Upper lobe of right lung (tissue), 1 donor: Measurements from ENCODE around the gene PTPRN2. TPM values are rescaled to one million over a fixed set of nuclear protein-coding genes. Genes with fewer than 3 reads are reported as not detected.

ENCODE experiments used
- ATAC-seq: fragments of 200-7000 bp; cut with Tn5 transposase; one replicate; pipeline ENCODE4 v1.9.1; 2020; ENCODE audit warnings: mild to moderate bottlenecking, moderate library complexity
- DNase-seq: peaks from one replicate; pipeline ENCODE4 v3.0.0-alpha.2; 2020
- H3K27ac ChIP-seq: fragments of 200-600 bp; one replicate; pipeline ENCODE4 v1.8.0; 2022
- H3K27me3 ChIP-seq: fragments of 200-600 bp; one replicate; pipeline ENCODE4 v1.8.0; 2022; ENCODE audit warnings: mild to moderate bottlenecking
- H3K36me3 ChIP-seq: fragments of 200-600 bp; one replicate; pipeline ENCODE4 v1.8.0; 2022
- H3K4me1 ChIP-seq: fragments of 200-600 bp; one replicate; pipeline ENCODE4 v1.8.0; 2022
- H3K4me3 ChIP-seq: fragments of 200-600 bp; one replicate; pipeline ENCODE4 v1.8.0; 2022; ENCODE audit warnings: mild to moderate bottlenecking
- H3K9me3 ChIP-seq: fragments of 200-600 bp; one replicate; pipeline ENCODE4 v1.8.0; 2022
- CTCF ChIP-seq: fragments of 200-600 bp; IDR thresholded peaks from one replicate; pipeline ENCODE4 v1.8.0; 2022; ENCODE audit warnings: antibody characterized with exemption
- intact Hi-C: fragments of 100-400 bp; cut with DNase I; formaldehyde crosslinking; loops from one replicate; pipeline ENCODE4 v1.11.0; 2022
- total RNA-seq: library from RNA; stranded (reverse); fragmentation: NEBNext Ultra II Directional; extraction: Animal tissue kit (Norgen Biotek cat#: 25700); gene quantifications from one replicate; pipeline ENCODE4 v1.2.1, GENCODE V29; 2021
- donor health status: DM: no; HTN: yes; CAD: no; lungs with severe emphysema.

PTPRN2 gene
- total RNA-seq, 1 donor from 2014 or later, result 4.9 TPM

DNA sequence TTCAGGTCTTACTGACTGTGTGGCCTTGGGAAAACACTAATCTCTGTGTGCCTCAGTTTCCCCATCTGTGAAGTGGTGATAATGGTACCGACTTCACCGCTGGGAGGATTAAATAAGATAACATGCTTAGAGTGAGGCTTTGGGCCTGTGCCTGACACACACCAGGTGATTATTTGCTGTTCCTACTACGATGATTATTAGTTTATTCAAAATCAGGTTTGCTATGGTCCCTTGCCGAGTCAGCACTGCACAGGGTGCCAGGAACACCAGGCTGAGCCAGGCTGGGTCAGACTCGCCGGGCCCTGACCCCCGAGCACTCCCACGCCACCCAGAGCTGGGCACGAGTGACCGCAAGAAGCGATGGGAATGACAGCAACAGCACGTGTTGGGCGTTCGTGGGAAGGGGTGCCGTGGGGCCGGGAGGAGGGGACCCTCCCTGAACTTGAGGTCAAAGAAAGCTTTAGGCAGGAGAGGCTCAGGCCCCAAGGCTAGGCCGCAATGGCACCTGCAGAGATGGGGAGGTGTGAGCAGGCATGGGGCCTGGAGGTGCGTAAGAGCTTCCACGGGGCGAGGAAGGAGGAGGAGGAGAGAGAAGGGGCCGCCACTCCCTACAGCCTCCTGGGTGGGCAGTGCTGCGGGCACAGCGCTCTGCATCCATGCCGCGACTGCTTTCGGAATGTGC lies 925.4 kb downstream of the PTPRN2 start:
- intact Hi-C loops, result no loop called here
- H3K4me3 ChIP-seq, result no peak overlapping the region
- peaks cover 19% of the 10 kb centered on the region for H3K27me3 ChIP-seq
- H3K27ac ChIP-seq, result no peak overlapping the region
- no peak for TF ChIP-seq CTCF
- no peaks in the 10 kb centered on the region for H3K36me3 ChIP-seq
- DNase-seq, result peak; percentile 48
- no peaks in the 10 kb centered on the region for H3K9me3 ChIP-seq
- H3K4me1 ChIP-seq, result no peaks in the 10 kb centered on the region
- no peak for ATAC-seq

GRCh38 chr7:157661611-157661975 lies 926.0 kb downstream of the PTPRN2 start:
- Histone ChIP-seq H3K27ac (no peak overlapping the region), H3K4me3 (no peak overlapping the region), H3K27me3 (peaks cover 19% of the 10 kb centered on the region), H3K9me3 (no peaks in the 10 kb centered on the region), H3K4me1 (no peaks in the 10 kb centered on the region), H3K36me3 (no peaks in the 10 kb centered on the region)
- intact Hi-C loops, result no loop called here
- DNase-seq (no peak), ATAC-seq (no peak)
- TF ChIP-seq CTCF, result no peak

DNA sequence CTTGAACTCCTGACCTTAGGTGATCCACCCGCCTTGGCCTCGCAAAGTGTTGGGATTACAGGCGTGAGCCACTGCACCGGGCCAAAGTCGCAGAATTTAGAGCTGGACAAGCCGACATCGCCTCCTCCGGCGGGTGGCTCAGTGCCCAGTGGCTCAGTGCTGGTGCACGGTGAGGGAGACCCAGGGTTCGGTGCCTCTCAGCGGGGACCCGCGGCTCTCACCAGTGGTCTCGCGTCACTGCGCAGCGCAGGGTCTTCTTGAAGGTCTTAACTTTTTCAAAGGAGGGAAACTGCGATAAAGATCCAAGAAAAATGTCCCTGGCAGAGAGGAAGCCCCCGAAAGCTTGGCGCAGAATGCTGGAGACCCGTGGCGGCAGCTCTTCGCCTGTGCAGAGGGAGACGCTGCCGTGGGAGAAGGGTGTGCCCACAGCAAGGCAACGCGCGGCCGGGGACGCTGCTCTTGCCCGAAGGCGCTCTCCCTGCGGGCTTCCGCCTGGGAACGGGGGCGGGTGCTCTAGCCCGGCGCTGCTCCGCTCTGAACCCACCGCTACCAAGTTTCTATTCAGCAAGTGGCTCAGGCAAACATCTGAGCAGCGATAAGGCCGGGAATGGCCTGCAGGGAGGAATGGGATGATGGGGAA lies 926.5 kb downstream of the PTPRN2 start:
- no peak overlapping the region for H3K4me3 ChIP-seq
- no peak for ATAC-seq

GRCh38 chr7:157658851-157659412 lies 928.7 kb downstream of the PTPRN2 start:
- Histone ChIP-seq H3K27ac (no peak overlapping the region), H3K36me3 (no peaks in the 10 kb centered on the region), H3K4me3 (no peak overlapping the region), H3K4me1 (no peaks in the 10 kb centered on the region), H3K9me3 (no peaks in the 10 kb centered on the region), H3K27me3 (peaks cover 19% of the 10 kb centered on the region)
- no peak for TF ChIP-seq CTCF
- intact Hi-C loops, result no loop called here
- DNase-seq (no peak), ATAC-seq (no peak)

More for the DNA sequence above, 926.5 kb downstream of the PTPRN2 start:
- H3K27ac ChIP-seq, result no peak overlapping the region
- H3K27me3 ChIP-seq, result peaks cover 19% of the 10 kb centered on the region
- intact Hi-C loops, result no loop called here
- no peaks in the 10 kb centered on the region for H3K36me3 ChIP-seq
- H3K4me1 ChIP-seq, result no peaks in the 10 kb centered on the region
- DNase-seq, result peak; percentile 56
- no peaks in the 10 kb centered on the region for H3K9me3 ChIP-seq
- no peak for TF ChIP-seq CTCF

- ATAC-seq (no peak), DNase-seq (peak; percentile 50)
- Histone ChIP-seq H3K27me3 (peaks cover 19% of the 10 kb centered on the region), H3K9me3 (no peaks in the 10 kb centered on the region), H3K36me3 (no peaks in the 10 kb centered on the region), H3K27ac (no peak overlapping the region), H3K4me1 (no peaks in the 10 kb centered on the region), H3K4me3 (no peak overlapping the region)
- intact Hi-C loops, result no loop called here
- TF ChIP-seq CTCF, result no peak
These were observed 929.6 kb downstream of the PTPRN2 start for GRCh38 chr7:157657741-157658740.
